NCI-H69 (cell line): ENCODE measurements around the gene FN3K.

Source experiments
- DNase-seq: peaks from one replicate; lab custom pipeline; 2025; lab: John Stamatoyannopoulos, UW

FN3K gene

DNA sequence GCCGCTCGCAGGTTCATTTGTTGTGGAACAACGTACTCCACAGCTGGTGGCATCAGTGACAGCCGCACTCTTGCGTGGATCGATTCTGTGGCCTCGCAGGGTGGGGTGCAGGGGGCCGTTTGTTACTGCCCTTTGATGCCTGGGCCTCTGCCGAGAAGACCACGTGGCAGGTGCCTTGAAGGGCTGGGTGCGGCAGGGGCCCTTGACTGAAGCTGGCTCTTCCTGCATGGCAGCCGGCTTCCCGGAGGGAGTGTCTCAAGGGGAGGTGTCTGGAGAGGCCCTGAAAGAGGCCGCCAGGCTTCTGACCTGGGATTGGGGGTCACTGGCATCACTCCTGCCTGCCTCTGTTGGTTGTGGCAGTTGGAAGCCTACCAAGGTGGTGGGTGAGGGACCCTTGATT lies 60.2 kb downstream of the FN3K start:
- no peak for DNase-seq

DNA sequence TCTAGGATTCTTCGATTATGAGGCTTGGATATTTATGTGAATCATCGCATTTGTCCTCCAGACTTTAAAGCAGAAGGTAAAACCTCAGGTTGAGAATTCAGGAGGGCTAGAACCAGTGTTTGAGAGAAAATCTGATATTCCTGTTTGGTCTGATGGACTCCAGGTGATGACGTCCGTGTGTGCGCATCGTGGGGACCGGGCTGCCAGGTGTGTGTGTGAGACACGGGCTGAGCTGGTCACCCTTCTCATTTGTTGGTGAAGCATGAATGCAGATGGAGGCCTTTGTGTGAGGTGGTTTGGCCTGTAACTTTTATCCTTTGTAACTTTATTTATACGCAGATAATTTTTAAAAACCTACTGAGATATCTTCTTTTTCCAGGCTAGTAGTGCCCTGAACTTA lies 61.6 kb downstream of the FN3K start:
- no peak for DNase-seq

DNA sequence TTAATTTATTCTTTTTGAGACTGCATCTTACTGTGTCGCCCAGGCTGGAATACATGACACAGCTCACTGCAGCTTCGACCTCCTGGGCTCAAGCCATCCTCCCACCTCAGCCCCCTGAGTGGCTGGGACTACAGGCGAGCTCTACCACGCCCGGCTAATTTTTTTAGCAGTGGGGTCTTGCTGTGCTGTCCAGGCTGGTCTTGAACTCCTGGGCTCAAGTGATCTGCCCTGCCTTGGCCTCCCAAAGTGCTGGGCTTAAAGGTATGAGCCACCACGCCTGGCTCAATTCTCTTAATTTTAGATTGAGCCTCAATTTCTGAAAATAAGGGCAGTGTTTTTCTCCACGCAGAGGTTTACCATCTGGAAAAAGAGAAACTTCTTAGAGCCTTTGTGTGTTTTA lies 63.3 kb downstream of the FN3K start:
- no peak for DNase-seq

DNA sequence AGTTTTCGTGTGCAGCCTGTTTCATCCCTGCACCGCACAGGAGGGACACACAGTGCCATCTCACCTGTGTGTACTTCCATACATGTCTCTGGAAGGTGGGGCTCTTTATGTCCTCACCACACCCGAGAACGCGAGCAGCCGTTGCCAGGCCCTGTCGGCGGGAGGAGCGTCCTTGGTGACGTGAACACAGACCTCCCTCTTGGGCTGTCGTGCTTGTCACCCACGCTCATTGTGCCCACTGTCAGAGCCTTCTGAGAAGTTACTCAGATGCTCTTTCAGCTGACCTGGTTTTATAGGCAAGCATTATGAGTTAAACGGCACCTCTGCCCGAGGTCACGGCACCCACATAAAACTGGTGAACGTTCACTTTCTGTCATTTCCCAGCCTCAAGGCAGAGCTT lies 64.2 kb downstream of the FN3K start:
- no peak for DNase-seq
